HepG2 (cell line): ENCODE data around the gene COPS3. TPM values are rescaled to one million over a fixed set of nuclear protein-coding genes. Genes with fewer than 3 reads are reported as not detected.

Source experiments
- ARHGAP35 ChIP-seq: sonication (generic); formaldehyde crosslinking; IDR thresholded peaks from 2 replicates; pipeline ENCODE4 v1.9.0; 2022; ENCODE audit warnings: mild to moderate bottlenecking, inconsistent platforms, moderate library complexity, missing genetic modification reagents, borderline replicate concordance
- PPARG ChIP-seq: conservative IDR thresholded peaks from 2 replicates; pipeline ENCODE4 v1.6.1; 2016; ENCODE audit warnings: missing biosample characterization, missing genetic modification reagents
- RORA ChIP-seq: sonication (generic); formaldehyde crosslinking; IDR thresholded peaks from 2 replicates; pipeline ENCODE4 v1.5.0; 2020; ENCODE audit warnings: mild to moderate bottlenecking, missing genetic modification reagents, moderate library complexity
- ZNF292 ChIP-seq: sonication (generic); formaldehyde crosslinking; IDR thresholded peaks from 2 replicates; pipeline ENCODE4 v1.8.1; 2022; ENCODE audit warnings: mild to moderate bottlenecking, low read depth, missing genetic modification reagents, borderline replicate concordance
- polyA plus RNA-seq, 8 experiments: library from polyadenylated mRNA; depleted of rRNA in 3 of 8; stranded (reverse) in 7 of 8; unstranded in 1 of 8; fragments of >200 nt; fragmentation: Illumina TruSeq in 4 of 8; extraction: Trizol in 4 of 8; gene quantifications; 2 replicates each; pipeline versions ENCODE4 v1.2.1 to v1.2.3, GENCODE V29; 2011 to 2016; ENCODE audit warnings: low read depth in 4 of 8, missing spikeins in 1 of 8, mixed read lengths in 1 of 8; ENCODE audit not compliant: insufficient read depth in 1 of 8
- total RNA-seq, 5 experiments: library from RNA; depleted of rRNA; stranded (reverse); fragments of >200 nt; fragmentation: Illumina TruSeq; extraction: Trizol; gene quantifications; 2 replicates each; pipeline ENCODE4 v1.2.3, GENCODE V29; 2016; ENCODE audit warnings: low read depth in 1 of 5
- TF ChIP-seq, protein P1 (sequence below), 2 experiments: sonication (generic) in 1 of 2; formaldehyde crosslinking in 1 of 2; IDR thresholded peaks; 2 replicates each; pipeline versions ENCODE4 v1.5.1 to v1.6.1; 2011 to 2020; ENCODE audit warnings: borderline replicate concordance in 1 of 2, low read depth in 1 of 2, low read length in 1 of 2, mild to moderate bottlenecking in 1 of 2, missing genetic modification reagents in 1 of 2, moderate library complexity in 1 of 2
- TF ChIP-seq, protein P2 (sequence below): sonication (generic); formaldehyde crosslinking; IDR thresholded peaks from 2 replicates; pipeline ENCODE4 v1.5.1; 2020; ENCODE audit warnings: missing genetic modification reagents, mild to moderate bottlenecking, borderline replicate concordance
- TF ChIP-seq, protein P3 (sequence below): sonication (generic); formaldehyde crosslinking; IDR thresholded peaks from 2 replicates; pipeline ENCODE4 v1.4.0; 2020; ENCODE audit warnings: mild to moderate bottlenecking, missing genetic modification reagents

Gene COPS3
- total and polyA plus RNA-seq, 2 of the 13 experiments (the other 11 are each of a cell fraction or from before 2014, with no cell fraction given), result 46.3 to 103 TPM

DNA sequence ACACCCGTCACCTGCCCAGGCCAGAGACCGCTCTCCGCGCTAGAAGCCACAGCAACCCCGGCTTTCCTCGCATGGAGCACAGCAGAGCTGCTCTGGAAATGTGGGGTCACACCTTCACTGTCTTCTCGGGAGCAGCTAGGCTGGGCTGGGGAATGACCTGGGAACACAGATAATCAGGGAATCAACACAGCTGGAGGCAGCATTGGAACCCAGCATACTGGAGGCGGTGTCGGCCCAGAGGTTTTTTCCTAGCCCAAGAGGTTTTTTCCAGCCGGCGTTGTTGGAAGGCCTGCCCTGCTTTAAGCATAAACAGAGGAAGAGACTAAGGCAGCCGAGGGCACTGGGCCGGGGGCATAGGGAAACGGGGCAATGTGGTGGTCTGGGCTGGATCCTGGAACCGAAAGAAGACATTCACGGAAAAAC lies 74.1 kb downstream of the COPS3 start (continued):
- TF ChIP-seq, protein P1, sequence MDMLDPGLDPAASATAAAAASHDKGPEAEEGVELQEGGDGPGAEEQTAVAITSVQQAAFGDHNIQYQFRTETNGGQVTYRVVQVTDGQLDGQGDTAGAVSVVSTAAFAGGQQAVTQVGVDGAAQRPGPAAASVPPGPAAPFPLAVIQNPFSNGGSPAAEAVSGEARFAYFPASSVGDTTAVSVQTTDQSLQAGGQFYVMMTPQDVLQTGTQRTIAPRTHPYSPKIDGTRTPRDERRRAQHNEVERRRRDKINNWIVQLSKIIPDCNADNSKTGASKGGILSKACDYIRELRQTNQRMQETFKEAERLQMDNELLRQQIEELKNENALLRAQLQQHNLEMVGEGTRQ (IDR thresholded peaks at IDR 0.05; ENCODE audit: low read depth, low read length), result no peak
- TF ChIP-seq, protein P1 (CRISPR knock-in tag; IDR thresholded peaks at IDR 0.05; ENCODE audit: borderline replicate concordance), result 0 out of 2 replicates have a peak, but pooled peaks have one; percentile 54
- TF ChIP-seq, protein P2, sequence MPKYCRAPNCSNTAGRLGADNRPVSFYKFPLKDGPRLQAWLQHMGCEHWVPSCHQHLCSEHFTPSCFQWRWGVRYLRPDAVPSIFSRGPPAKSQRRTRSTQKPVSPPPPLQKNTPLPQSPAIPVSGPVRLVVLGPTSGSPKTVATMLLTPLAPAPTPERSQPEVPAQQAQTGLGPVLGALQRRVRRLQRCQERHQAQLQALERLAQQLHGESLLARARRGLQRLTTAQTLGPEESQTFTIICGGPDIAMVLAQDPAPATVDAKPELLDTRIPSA (CRISPR knock-in tag), result no peak
- TF ChIP-seq ZNF292 (CRISPR knock-in tag) (peak; percentile 4; the same call in 1 of the 2 replicates), ARHGAP35 (CRISPR knock-in tag) (no peak), PPARG (no peak), RORA (CRISPR knock-in tag) (0 out of 2 replicates have a peak, but pooled peaks have one; percentile 81)
- TF ChIP-seq, protein P3, sequence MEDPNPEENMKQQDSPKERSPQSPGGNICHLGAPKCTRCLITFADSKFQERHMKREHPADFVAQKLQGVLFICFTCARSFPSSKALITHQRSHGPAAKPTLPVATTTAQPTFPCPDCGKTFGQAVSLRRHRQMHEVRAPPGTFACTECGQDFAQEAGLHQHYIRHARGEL (CRISPR knock-in tag), result 0 out of 2 replicates have a peak, but pooled peaks have one; percentile 56
